ENCODE measurements around the gene NMNAT1. TPM values are rescaled to one million over a fixed set of nuclear protein-coding genes. Genes with fewer than 3 reads are reported as not detected.

Gene NMNAT1
- total and polyA plus RNA-seq, 2 of the 8 experiments (the other 6 are each of a cell fraction or from before 2014, with no cell fraction given) = 2.0 to 2.5 TPM

GRCh38 chr1:9929431-9930385, 13.6 kb upstream of the NMNAT1 start:
- peak overlapping the region; percentile 98 for H3K4ac ChIP-seq (replicated peaks; ENCODE audit: insufficient read length, low read depth, low read length)
- no peak overlapping the region for H3K23ac ChIP-seq (ENCODE audit: insufficient read length)
- H3K36me3 ChIP-seq (ENCODE audit: control insufficient read depth in 2 of 4, insufficient read depth in 4 of 4, low read length in 3 of 4) = peaks cover 0 to 17% (median 3%) of the 10 kb centered on the region in 4 experiments; a peak in 3 of 8 replicates
- H2AK5ac ChIP-seq (ENCODE audit: low read depth, low read length) = no peak overlapping the region
- no peaks in the 10 kb centered on the region for H3K79me2 ChIP-seq (ENCODE audit: control insufficient read depth in 1 of 2, insufficient read depth in 2 of 2, low read length in 2 of 2)
- 0 out of 2 replicates have a peak overlapping the region, but pooled peaks have one; percentile 40 for H2BK20ac ChIP-seq (ENCODE audit: low read length)
- 53 to 100% methylated on average over 1 to 15 of the region's 15 CpGs for WGBS, 2 experiments (ENCODE audit: extremely low coverage in 1 of 2, insufficient coverage in 1 of 2, insufficient read length in 1 of 2, insufficient replicate concordance in 2 of 2, low coverage in 1 of 2, low lambda C conversion rate in 2 of 2, missing lambda C conversion rate in 1 of 2)
- H3K27ac ChIP-seq (ENCODE audit: low read depth, low read length) = no peak overlapping the region
- no peak overlapping the region for H3K9ac ChIP-seq (replicated peaks in 1 of 4; ENCODE audit: extremely low read depth in 1 of 4, low read depth in 3 of 4, low read length in 3 of 4)
- H3K9me3 ChIP-seq (ENCODE audit: insufficient read depth in 2 of 2, low read depth in 1 of 2, low read length in 1 of 2) = no peaks in the 10 kb centered on the region; a peak in 1 of 4 replicates
- H3K79me1 ChIP-seq (ENCODE audit: low read depth, low read length) = no peaks in the 10 kb centered on the region
- CTCF ChIA-PET (ENCODE audit: partially characterized antibody) = interaction anchor here (0.7 to 2.6 kb wide), 15 partner anchors 10 to 223 kb away, joined by 3 to 10 read pairs (median 4); no protein-coding TSS in a partner anchor
- peaks cover 0 to 5% (median 4%) of the 10 kb centered on the region in 4 experiments; a peak in 6 of 7 replicates for H3K4me1 ChIP-seq (replicated peaks in 1 of 4; ENCODE audit: control insufficient read depth in 3 of 4, insufficient read depth in 4 of 4, low read length in 3 of 4)
- H3K18ac ChIP-seq (ENCODE audit: extremely low read depth, low read length) = no peak overlapping the region
- peak overlapping the region; percentile 14 to 31; a peak in 2 of 4 replicates for H3K4me2 ChIP-seq (ENCODE audit: insufficient read depth in 1 of 2, low read depth in 2 of 2, low read length in 2 of 2)
- peak overlapping the region; percentile 55 for H4K5ac ChIP-seq (ENCODE audit: insufficient read length, low read depth, low read length)
- H4K8ac ChIP-seq (ENCODE audit: extremely low read depth, insufficient read depth, low read length) = no peak overlapping the region
- no peaks in the 10 kb centered on the region for H3K27me3 ChIP-seq (replicated peaks in 1 of 4; ENCODE audit: control insufficient read depth in 3 of 4, extremely low read depth in 1 of 4, insufficient read depth in 3 of 4, low read length in 3 of 4)
- H3K23me2 ChIP-seq (ENCODE audit: low read depth, low read length) = no peaks in the 10 kb centered on the region
- H3K56ac ChIP-seq (replicated peaks; ENCODE audit: insufficient read length, low read depth, low read length) = no peak overlapping the region
- no peak overlapping the region for H2AFZ ChIP-seq (ENCODE audit: low read length)
- H4K20me1 ChIP-seq (replicated peaks in 1 of 2; ENCODE audit: control insufficient read depth in 1 of 2, insufficient read depth in 2 of 2, low read length in 2 of 2) = no peaks in the 10 kb centered on the region
- peak overlapping the region; percentile 99 for H2BK120ac ChIP-seq (replicated peaks; ENCODE audit: low read depth, low read length)
- POLR2A ChIA-PET (ENCODE audit: partially characterized antibody) = interaction anchor here (0.6 to 2.7 kb wide), 6 partner anchors 10 to 124 kb away, joined by 3 to 10 read pairs (median 4); partner anchors contain the start of genes LZIC and NMNAT1
- H2BK12ac ChIP-seq (ENCODE audit: low read depth, low read length) = peak overlapping the region; percentile 60; the same call in 1 of the 2 replicates
- H4K91ac ChIP-seq (replicated peaks; ENCODE audit: insufficient read length, low read length) = peak overlapping the region; percentile 82
- peak overlapping the region; percentile 63; the same call in 1 of the 2 replicates for H2BK5ac ChIP-seq (ENCODE audit: low read depth, low read length)
- peak; percentile 28 for FAIRE-seq
- no peak overlapping the region for H2BK15ac ChIP-seq (ENCODE audit: low read length)
- DNase-seq (ENCODE audit: low read depth in 1 of 2, low spot score in 2 of 2) = peak in 1 of 2 experiments; percentile 54
- no peak overlapping the region for H3K14ac ChIP-seq (ENCODE audit: insufficient read length)
- peak overlapping the region in 1 of 4 experiments; percentile 28; a peak in 2 of 8 replicates for H3K4me3 ChIP-seq (ENCODE audit: extremely low read depth in 1 of 4, insufficient read depth in 2 of 4, low read depth in 3 of 4, low read length in 4 of 4)
- no peak for TF ChIP-seq NANOG (IDR thresholded peaks at IDR 0.05; ENCODE audit: insufficient read depth, low read depth, low read length, poor library complexity, severe bottlenecking)
- TF ChIP-seq BCL11A (IDR thresholded peaks at IDR 0.05; ENCODE audit: low read depth in 2 of 2, low read length in 2 of 2) = no peak
- no peak for TF ChIP-seq CHD1 (IDR thresholded peaks at IDR 0.05; ENCODE audit: low read depth, low read length)
- TF ChIP-seq POLR2AphosphoS5 (IDR thresholded peaks at IDR 0.05; ENCODE audit: low read depth, low read length) = no peak
- no peak for TF ChIP-seq RBBP5 (IDR thresholded peaks at IDR 0.05; ENCODE audit: borderline replicate concordance, low read depth, low read length)
- no peak for TF ChIP-seq CTCF (IDR thresholded peaks at IDR 0.05; ENCODE audit: control extremely low read depth in 1 of 3, insufficient read depth in 1 of 3, low read depth in 1 of 3, low read length in 3 of 3)
- no peak for TF ChIP-seq JUN (IDR thresholded peaks at IDR 0.05; ENCODE audit: low read depth, low read length)
- no peak for TF ChIP-seq TBP (IDR thresholded peaks at IDR 0.05; ENCODE audit: low read depth, low read length)

Measured in H1 (cell line).